GM21825 (cell line): ENCODE data around the gene VIPR2.
"Not testable (repeated sequence)": the region's sequence is repeated elsewhere in the genome, so short reads cannot be mapped to it uniquely, and the experiment has no call there.

Source experiments
- ATAC-seq: cut with Tn5 transposase; IDR thresholded peaks from one replicate; pipeline ENCODE4 v1.9.1; 2021; ENCODE audit warnings: mild to moderate bottlenecking, moderate library complexity; ENCODE audit not compliant: unreplicated experiment

Gene VIPR2

DNA sequence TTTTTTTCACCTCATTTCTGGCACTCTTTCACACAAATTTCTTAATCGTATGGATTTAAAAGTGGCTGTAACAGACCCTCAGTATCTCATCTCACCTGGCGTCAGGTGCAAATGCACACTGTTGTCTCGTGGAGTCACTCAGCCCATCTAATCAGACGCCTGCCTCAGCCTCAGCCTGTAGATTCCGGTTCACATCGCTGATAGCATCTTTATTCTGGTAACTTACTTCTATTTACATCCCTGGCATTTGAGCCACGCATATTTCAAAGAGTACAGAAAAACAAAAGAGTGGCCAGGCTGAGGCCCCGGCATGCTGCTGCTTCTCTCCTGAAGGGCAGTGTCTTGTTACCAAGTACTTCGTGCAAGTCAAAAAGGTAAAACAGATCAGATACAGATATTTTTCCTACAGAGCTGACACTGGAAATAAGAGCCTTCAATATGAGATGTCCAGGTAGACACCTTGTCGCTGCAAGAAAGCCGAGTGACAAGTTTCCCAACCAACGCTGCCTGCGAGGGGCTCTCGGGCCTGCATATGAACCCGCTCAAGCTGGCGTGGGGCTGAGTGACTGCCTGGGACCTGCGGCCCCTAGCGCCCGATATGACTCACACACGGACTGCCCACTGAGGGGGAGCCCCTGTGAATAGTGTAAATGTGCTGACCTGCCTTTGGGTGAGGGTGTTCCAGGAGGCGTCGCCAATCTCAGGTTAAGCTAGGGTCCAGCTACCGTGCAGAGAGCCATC is 4.3 kb downstream of the VIPR2 start:
- ATAC-seq = no peak

DNA sequence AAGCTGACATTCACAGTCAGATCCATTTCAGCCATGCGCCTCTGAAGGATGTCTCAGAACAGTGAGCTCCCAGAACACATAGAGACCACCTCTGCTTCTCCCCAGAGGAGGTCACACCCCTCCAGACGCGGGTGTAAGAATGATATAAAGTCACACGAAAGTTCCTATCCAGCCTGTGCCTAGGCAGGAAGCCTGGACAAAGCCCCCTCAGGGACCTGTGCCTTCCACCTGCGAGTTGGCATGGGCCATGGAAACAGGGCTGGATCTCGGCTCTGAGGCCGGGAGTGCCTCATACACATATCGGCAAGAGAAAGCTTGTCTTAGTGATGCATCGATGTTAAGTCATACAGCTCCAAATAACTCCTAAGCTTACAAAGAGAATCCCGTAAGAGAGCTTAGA is 5.0 kb downstream of the VIPR2 start:
- no peak for ATAC-seq

DNA sequence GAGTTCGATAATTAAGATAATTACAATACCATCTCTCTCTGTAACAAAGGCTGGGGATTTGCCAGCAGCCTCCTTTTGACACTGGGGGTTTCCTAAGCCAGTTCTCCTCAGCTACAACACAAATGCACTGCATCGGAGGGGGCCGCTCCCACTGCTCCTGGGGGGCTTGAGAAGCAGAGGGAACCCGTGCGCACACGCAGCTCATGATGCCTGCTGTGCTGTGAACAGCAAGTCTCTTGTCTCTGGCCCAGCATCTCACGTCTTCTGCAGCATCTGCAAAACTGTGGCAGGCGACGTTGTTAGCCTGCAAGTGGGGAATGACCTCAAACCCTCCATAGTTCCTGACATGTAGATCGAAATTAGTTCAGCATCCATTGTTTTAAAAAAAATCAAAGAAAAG is 5.5 kb downstream of the VIPR2 start:
- ATAC-seq = no peak

DNA sequence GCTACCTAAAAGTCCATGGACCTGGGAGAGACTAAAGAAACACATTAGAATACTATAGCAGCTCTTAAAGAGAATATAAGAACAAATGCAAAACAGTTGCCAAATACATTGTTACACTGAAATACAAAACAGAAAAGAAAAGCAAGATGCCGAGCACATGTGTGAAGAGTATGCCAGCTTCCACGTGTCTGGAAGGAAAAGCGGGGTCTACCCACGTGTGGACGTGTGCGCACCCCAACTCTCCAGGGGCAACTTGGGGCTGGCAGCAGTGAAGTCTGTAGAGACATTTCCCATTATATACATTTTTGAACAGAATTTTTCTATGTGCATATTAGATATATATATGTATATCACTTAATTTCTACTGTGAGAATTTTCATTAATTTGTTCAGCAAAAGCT is 6.2 kb downstream of the VIPR2 start:
- no peak for ATAC-seq

DNA sequence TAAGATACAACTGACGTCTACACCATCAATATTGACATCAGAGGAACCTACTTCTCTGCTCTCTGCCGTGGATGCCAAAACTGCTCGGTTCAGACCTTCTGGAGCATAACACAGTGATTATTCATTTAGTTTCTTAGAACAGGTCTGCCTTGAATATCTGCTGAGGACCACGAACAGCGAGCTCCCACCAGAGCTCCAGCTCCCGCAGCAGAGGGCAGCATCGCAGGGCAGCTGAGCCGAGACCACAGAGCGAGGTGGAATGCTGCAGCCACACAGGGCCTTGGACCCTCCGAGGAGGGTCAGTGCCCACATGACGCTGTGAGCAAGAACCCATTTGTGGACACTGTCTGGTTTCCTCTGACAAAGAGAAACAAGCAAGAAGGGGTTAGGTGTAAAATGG is 6.8 kb downstream of the VIPR2 start:
- no peak for ATAC-seq

DNA sequence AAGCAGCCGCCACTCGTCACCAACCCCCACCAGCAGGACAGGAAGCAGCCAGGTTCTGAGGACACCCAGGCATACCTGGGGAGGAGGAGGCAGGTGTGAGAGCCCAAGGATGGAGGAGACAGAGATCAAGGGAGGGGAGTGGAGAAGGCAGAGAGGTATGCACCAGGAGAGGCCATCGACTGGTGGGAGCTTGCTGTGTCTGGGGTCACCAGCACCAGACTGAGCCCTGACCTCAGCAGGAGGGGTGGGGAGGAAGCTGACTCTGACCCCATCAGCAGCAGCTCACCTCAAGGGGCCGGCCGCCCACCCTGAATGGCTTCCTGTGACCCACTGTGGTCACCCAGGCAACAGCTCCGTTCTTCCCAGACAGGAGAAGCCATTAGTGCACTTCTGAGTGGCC is 7.8 kb downstream of the VIPR2 start:
- ATAC-seq = no peak

DNA sequence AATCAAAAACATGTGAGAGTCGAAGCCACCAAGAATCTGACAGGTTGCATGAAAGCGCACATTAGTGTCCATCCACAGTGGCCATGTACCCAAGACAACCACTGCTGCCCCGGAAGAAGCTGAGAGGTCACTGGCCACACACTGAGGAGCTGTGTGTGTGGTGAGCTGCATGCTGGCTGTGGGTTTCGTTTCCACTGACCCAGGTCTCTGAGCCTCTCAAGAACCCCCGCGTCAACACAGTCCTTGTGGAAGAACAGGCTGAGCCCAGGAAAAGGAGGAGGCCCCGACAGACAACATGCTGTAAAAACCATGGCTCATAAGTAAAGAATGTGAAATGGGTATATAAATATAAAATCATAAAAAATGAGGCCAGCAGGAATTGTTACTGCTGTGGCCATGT is 8.2 kb downstream of the VIPR2 start:
- ATAC-seq = no peak

DNA sequence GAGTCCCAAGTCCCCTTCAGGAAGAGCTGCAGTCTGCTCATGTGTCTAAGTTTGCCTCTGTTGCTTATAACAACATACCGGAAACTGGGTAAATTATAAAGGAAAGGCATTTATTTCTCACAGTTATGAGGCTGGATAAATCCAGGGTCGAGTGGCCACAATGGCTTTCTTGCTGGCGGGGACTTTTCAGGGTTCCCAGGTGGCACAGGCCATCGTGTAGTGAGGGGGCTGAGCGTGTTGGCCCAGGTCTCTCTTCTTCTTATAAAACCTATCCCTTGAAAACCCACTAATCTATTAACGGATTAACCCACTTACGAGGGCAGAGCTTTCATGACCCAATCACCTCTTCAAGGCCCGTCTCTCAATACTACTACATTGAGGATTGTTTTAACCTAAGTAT is 8.7 kb downstream of the VIPR2 start:
- no peak for ATAC-seq

DNA sequence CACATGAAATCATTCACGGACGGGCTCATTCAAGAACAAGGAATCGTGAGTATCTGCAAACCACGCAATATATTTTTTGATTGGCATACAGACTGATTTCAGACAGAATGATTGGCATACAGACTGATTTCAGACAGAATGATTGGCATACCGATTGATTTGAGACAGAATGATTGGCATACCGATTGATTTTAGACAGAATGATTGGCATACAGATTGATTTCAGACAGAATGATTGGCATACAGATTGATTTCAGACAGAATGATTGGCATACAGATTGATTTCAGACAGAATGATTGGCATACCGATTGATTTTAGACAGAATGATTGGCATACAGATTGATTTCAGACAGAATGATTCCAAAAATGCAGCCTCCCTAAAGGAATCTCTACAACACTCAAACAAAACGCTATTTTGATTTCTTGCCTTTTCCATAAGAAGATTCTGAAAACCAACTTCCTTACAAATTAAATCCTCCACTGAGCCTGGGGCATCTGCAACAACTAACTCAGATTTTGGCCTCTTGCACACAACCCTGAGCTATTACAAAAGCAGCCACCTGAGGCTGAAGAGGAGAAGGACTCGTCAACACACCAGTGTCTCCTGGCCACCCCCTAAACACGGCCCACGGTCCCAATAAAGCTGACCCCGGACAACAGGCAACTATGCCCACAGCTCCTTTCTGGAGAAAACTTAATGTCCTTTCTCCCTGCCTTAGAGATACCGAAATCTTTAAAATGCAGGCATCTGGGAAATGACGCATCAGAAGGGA is 11.8 kb downstream of the VIPR2 start:
- not testable (repeated sequence) for ATAC-seq

DNA sequence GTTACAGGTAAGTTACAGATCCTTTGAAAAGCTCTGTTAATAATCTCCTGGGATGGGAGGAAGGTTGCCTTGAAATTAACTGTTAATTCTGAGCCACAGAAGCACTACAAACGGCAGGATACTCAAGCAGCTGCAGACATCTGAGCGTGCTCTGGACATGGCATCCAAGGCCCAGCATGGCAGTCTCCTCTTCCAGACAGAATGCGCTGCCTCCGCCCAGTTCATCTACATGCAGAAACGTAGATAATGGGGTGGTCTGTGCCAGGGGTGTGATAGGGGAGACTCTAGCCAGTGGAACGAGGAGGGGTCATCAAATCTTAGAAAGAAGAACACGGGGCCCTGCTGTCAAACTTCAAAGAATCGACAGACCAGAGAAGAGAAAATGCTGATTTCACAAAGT is 13.8 kb downstream of the VIPR2 start:
- ATAC-seq = no peak

DNA sequence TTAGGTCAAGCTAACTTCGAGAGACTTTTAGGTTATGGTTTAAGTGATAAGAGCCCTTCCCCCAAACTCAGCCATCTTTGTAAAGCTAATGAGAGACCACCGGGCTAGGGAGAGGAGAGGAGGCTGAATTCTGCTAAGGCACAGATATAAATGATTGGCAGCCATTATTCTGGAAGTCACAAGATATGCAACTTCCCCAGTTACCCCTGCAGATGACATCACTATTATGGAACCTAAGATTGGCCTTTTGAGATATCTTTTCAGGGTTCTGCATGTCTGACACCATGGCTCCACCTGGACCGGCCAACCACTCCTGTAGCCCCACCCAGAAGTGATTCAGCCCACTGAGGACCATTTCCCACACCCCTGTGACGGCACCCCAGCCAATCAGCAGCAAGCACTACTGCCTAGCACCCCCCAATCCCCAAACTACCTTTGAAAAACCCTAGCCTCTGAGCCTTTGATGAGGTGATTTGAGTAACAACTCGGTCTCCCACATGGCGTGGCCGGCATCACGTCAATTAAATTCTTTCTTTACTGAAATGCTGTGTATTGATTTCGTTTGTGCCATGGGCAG is 14.4 kb downstream of the VIPR2 start:
- ATAC-seq = no peak

DNA sequence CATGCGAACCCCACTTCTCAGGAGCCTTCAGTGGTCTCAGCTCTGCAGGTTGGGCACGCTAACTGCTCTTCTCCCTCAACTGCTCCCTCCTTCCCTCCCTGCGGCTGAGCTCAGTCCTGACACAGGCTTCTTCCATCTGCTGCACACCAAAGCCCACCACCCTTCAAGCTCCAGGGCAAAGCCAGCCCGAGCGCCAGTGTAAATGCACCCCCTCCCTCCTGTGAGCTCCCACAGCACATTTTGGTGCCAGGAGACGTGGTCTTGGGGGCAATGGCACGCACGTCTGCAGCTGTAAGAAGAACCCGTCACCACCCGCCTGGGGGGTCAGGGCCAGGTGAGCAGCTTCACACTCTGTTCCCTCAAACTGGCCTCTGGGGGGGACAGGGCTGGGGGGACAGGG is 15.9 kb downstream of the VIPR2 start:
- ATAC-seq = no peak

DNA sequence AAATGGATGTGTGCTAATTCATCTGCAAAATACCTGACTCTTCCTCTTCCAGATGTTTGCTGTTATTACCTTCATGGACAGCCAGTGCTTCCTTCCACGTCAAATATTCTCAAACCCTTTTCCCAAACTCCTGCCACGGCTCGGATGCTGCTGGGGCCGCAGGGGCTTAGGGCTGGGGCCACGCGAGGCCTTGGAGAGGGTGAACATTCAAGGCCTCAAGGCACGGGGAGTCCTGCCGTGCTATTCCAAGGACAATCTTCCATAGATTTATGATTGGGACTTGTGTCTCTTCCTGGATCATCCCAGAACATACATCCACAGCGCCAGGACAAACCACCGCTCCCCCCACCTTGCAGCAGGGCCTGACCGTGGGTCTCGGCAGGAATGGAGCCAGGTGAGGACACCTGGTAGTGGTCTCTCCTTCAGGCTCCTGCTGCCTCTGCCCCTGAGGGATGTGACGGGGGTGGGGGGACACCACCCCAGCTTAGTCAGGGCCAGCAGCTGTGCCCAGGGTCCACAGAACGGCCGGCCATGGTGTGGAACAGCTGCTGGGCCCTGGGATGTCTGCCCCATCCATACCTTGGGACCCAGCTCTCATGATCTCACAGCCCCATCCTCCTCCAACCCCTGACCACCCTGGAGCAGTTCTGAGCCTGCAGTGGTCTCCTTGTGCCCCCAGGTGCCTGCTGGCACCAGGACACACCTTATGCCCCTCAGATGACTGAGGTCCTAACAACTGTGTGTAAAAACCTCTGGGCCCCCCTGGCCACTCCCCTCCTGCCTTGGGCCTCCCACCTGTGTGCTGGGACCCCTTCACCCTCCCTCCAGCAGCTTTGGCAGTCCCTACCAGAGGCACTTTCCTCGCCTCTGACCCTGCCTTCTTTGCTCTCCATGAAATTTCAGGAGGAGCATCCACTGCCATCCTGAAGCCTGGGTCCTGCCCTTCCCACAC is 16.7 kb downstream of the VIPR2 start:
- ATAC-seq = no peak

DNA sequence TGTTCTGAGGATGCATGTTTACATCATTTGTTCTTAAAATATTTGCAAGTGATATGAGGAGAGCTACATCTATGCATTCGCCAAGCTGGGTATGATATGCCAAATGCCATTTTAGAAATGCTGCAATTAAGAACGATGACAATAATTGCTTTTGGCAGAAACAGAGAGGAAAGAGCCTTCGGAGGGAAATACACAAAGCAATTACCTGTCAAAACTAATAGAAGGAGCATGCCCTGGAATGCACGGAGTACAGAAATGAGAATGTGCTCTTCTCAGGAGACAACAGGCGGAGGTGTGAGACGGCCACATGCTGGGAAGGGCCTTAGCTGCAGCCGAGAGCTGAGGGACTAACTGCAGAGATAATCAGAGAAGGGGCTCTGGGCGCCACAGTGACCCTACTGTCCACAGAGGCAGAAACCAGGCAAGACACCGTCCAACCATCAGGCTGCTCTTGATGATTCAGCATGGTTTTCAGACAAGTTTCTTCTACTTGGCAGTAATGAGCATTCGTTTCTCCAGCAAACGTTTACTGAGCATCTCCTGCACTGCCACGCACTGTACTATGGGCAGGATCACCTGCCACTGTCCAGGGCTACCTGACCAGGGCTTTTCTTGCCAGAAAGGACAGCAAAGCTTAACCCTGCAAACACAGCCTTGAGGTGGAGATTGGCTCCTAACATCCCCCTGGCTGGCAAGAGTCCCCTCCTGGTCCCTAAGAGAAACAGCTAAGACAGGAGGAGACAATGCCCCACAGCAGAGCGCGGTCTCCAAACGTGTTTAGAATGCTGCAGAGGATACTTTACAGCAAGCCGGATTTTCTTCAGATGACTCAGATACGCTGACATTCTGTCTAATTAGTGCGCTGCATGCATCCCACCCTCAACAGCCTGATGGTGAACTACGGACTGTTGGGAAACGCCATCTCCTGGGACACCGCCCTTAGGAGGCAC is 18.1 kb downstream of the VIPR2 start:
- no peak for ATAC-seq

DNA sequence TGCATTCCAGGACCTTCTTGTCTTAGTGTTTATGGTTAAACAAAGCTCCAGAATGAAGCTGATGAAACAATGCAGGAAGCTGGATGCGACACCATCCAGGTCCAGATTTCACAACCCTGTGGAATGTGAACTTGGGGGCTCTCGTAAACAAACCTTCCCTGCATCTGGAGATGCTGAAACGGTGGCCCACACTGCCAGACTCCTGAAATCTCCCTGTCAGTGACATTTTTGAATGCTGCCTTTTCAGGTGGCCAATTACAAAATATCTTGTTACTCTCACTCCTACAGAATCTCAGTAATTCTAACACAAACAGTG is 18.8 kb downstream of the VIPR2 start:
- no peak for ATAC-seq

DNA sequence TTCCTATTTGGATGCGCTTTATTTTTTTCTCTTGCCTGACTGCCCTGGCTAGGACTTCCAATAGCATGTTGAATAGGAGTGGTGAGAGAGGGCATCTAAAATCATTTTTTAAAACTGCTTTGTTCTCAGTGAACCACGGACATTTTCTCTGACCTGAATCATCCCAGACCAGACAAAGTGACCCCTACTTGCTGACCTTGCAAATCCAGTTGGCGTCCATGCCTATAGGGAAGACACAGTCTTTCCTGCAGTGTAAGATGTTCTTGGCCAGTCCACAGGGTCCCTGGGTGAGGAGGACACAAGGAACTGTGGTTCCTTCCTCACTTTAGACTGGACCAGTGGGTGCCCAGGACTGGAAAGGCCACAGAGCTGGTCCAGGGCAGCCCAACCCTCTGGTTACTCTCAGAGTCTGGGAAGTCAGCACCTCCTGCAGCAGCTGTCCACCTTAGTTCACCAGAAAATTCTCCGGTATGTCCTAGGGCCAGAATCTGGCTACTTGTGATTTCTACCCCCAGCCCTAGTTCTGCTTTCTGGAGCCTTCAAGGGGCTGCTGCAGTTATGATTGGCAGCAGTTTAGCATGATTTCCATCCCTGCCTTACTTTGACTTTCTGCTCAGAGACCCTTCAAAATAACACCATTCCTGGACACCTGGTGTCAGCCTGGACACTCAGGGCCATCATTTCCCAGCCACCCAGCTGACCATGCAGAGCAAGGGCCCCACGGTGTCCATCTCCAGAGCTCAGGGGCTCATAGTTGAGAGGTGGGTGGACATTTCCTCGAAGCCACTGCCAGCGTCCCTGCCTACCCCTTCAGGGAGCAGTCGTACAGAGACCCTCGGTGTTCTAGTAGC is 19.3 kb downstream of the VIPR2 start:
- ATAC-seq = no peak

DNA sequence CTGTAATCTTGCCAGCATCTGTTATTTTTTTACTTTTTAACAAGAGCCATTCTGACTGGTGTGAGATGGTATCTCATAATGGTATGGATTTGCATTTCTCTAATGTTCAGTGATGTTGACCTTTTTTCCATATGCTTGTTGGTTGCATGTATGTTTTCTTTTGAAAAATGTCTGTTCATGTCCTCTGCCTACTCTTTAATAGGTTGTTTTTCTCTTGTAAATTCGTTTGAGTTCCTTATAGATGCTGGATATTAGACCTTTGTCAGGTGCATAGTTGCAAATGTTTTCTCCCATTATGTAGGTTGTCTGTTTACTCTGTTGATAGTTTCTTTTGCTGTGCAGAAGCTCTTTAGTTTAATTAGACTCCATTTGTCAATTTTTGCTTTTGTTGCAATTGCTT is 20.9 kb downstream of the VIPR2 start:
- ATAC-seq = not testable (repeated sequence)

DNA sequence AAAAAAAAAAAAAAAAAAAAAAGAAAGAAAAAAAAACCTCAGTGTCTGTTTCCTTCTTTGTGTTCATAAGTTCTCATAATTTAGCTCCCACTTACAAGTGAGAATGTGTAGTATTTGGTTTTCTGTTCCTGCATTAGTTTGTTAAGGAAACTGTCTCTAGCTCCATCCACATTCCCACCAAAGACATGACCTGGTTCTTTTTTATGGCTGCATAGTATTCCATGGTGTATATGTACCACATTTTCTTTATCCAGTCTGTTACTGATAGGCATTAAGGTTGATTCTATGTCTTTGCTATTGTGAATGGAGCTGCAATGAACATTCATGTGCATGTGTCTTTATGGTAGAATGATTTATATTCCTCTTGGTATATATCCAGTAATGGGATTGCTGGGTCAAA is 21.4 kb downstream of the VIPR2 start:
- ATAC-seq = not testable (repeated sequence)

DNA sequence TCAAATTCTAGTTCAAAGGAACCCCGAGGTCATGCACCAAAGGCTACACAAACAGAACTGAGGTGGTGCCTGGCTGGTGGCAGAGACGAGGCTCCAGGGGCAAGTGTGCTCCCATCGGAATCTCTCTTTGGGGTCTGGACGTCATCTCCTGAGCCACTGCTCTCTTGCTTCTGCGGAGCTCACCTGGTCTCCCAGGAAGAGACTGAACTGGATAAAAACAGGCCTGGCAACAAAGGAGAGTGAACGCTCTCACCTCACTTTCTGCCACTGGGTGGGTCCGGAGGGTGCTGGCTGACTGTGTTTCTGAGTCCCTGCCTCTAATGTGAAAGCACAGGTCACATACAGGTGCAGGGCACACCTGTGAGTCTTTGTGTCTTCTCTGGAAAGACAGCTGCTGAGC is 22.4 kb downstream of the VIPR2 start:
- no peak for ATAC-seq
